ENCODE data around the gene ZNF688. TPM values are rescaled to one million over a fixed set of nuclear protein-coding genes. Genes with fewer than 3 reads are reported as not detected.
A peak's percentile ranks its signal among the peaks of the same experiment; 100 is the strongest.

Gene ZNF688
- total and polyA plus RNA-seq, 9 of the 15 experiments (the other 6 are each of a cell fraction or from before 2014, with no cell fraction given), result 0.48 to 12.9 (median 4.5) TPM

DNA sequence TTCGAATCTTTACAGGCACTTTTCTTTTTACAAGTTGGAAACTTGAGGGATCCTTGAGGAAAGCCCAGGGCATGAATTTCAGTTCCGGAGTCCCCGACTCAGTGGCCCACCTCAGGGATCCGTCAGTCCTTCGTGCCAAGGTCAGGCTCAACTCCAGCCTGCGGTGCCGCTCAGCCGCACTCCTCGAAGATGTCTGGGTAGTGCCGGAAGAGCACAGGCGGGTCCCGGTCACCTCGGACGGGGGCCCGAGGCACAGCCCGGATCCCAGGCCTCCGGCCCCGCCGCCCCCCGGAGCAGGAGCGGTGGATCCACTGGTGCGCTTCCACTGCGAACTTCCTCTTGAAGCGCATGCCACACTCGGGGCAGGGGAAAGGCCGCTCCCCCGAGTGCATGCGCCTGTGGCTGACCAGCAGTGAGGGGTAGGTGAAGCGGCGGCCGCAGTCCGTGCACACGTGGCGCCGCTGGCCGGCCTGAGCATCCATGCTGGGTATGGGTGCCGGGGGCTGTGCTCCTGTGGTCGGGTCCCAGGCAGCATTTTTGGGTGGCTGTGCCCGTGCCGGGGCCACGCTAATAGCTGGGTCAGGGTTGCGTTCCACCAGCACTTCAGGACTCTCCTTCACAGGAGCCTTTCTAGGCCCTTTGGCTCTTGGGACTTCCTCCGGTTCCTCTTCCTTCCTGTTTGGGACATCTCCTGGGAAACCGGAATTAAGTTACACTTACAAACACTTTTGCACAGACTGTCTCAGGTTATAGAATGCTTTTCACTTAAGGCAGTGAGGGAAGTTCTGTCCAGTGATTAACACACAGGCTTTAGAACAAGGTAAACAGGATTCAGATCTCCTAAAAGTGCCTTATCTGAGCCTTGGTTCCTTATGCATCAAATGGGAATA, 1.5 kb downstream of the ZNF688 start (continued):
- TF ChIP-seq, protein P1, sequence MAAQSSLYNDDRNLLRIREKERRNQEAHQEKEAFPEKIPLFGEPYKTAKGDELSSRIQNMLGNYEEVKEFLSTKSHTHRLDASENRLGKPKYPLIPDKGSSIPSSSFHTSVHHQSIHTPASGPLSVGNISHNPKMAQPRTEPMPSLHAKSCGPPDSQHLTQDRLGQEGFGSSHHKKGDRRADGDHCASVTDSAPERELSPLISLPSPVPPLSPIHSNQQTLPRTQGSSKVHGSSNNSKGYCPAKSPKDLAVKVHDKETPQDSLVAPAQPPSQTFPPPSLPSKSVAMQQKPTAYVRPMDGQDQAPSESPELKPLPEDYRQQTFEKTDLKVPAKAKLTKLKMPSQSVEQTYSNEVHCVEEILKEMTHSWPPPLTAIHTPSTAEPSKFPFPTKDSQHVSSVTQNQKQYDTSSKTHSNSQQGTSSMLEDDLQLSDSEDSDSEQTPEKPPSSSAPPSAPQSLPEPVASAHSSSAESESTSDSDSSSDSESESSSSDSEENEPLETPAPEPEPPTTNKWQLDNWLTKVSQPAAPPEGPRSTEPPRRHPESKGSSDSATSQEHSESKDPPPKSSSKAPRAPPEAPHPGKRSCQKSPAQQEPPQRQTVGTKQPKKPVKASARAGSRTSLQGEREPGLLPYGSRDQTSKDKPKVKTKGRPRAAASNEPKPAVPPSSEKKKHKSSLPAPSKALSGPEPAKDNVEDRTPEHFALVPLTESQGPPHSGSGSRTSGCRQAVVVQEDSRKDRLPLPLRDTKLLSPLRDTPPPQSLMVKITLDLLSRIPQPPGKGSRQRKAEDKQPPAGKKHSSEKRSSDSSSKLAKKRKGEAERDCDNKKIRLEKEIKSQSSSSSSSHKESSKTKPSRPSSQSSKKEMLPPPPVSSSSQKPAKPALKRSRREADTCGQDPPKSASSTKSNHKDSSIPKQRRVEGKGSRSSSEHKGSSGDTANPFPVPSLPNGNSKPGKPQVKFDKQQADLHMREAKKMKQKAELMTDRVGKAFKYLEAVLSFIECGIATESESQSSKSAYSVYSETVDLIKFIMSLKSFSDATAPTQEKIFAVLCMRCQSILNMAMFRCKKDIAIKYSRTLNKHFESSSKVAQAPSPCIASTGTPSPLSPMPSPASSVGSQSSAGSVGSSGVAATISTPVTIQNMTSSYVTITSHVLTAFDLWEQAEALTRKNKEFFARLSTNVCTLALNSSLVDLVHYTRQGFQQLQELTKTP (IDR thresholded peaks at IDR 0.05; ENCODE audit: low read depth in 1 of 2, partially characterized antibody in 2 of 2), result no peak
- TF ChIP-seq PRMT5 (CRISPR knock-in tag; IDR thresholded peaks at IDR 0.05), result no peak
- TF ChIP-seq, protein P2, sequence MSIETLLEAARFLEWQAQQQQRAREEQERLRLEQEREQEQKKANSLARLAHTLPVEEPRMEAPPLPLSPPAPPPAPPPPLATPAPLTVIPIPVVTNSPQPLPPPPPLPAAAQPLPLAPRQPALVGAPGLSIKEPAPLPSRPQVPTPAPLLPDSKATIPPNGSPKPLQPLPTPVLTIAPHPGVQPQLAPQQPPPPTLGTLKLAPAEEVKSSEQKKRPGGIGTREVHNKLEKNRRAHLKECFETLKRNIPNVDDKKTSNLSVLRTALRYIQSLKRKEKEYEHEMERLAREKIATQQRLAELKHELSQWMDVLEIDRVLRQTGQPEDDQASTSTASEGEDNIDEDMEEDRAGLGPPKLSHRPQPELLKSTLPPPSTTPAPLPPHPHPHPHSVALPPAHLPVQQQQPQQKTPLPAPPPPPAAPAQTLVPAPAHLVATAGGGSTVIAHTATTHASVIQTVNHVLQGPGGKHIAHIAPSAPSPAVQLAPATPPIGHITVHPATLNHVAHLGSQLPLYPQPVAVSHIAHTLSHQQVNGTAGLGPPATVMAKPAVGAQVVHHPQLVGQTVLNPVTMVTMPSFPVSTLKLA (conservative IDR thresholded peaks at IDR 0.05), result no peak
- TF ChIP-seq RBFOX2 (IDR thresholded peaks at IDR 0.05; ENCODE audit: low read depth, low read length), result 0 out of 2 replicates have a peak, but pooled peaks have one; percentile 26
- TF ChIP-seq STAT5B (CRISPR knock-in tag; IDR thresholded peaks at IDR 0.05), result no peak
- TF ChIP-seq, protein P3, sequence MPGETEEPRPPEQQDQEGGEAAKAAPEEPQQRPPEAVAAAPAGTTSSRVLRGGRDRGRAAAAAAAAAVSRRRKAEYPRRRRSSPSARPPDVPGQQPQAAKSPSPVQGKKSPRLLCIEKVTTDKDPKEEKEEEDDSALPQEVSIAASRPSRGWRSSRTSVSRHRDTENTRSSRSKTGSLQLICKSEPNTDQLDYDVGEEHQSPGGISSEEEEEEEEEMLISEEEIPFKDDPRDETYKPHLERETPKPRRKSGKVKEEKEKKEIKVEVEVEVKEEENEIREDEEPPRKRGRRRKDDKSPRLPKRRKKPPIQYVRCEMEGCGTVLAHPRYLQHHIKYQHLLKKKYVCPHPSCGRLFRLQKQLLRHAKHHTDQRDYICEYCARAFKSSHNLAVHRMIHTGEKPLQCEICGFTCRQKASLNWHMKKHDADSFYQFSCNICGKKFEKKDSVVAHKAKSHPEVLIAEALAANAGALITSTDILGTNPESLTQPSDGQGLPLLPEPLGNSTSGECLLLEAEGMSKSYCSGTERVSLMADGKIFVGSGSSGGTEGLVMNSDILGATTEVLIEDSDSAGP (CRISPR knock-in tag; IDR thresholded peaks at IDR 0.05), result no peak
- 0 out of 2 replicates have a peak, but pooled peaks have one; percentile 7 for TF ChIP-seq GTF2E2 (tag; IDR thresholded peaks at IDR 0.05)
- TF ChIP-seq CAMTA2 (CRISPR knock-in tag; conservative IDR thresholded peaks at IDR 0.05), result no peak
- no peak for TF ChIP-seq ELF1 (tag; IDR thresholded peaks at IDR 0.05)
- no peak for TF ChIP-seq RBM25 (IDR thresholded peaks at IDR 0.05; ENCODE audit: low read depth, low read length, severe bottlenecking)
